ENCODE results near the gene CHRNE.

- TF ChIP-seq CTCF (IDR thresholded peaks at IDR 0.05; ENCODE audit: control extremely low read depth in 1 of 3, insufficient read depth in 1 of 3, low read depth in 1 of 3, low read length in 3 of 3) (no peak), SP1 (IDR thresholded peaks at IDR 0.05; ENCODE audit: low read depth, low read length) (no peak), POLR2AphosphoS5 (IDR thresholded peaks at IDR 0.05; ENCODE audit: low read depth, low read length) (no peak), JUND (IDR thresholded peaks at IDR 0.05; ENCODE audit: low read length) (no peak), EP300 (IDR thresholded peaks at IDR 0.05; ENCODE audit: borderline replicate concordance in 1 of 2, low read depth in 2 of 2, low read length in 2 of 2) (no peak), USF2 (IDR thresholded peaks at IDR 0.05; ENCODE audit: low read length) (no peak)
These were observed 6.3 kb downstream of the CHRNE start for GRCh38 chr17:4896332-4897197.

Measured in H1 (cell line).